ENCODE measurements around the gene DUOXA2.

DUOXA2 gene

DNA sequence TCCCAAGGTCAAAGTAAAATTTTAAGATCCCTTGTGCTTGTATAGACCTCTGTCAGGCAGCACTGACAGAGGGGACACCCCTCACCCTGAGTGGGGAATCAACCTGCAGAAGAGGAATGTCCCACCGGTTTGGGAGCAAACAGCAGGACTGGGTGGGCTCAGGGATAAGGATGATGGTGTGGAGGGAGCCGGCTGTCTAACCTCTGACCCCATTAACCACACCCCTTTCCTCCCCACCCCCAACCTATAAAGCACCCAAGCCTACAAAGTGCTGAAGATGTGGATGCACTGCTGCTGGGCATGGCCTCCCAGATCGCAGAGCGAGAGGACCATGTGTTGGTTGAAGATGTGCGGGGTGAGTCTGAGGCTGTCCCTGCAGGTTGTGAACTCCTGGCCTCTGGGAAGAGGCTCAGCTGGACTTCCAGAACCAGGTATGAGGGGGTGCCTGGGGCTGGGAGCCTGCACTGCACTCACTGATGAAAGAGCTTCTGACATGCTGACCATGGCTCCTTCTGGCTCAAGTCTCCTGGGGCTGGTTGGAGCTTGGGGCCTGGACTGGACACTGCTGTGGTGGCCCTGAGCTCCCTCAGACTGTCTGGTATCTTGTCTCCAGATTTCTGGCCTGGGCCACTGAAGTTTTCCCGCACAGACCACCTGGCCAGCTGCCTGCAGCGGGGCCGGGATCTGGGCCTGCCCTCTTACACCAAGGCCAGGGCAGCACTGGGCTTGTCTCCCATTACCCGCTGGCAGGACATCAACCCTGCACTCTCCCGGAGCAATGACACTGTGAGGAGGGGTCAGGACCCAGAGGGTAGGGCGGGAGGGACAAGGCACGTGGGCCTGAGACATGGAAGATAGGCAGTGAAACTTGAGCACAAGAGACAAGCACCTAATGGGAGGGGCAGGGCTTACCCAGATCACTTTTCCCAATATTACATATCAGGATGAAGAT lies 25.0 kb downstream of the DUOXA2 start:
- no peak for DNase-seq

DNA sequence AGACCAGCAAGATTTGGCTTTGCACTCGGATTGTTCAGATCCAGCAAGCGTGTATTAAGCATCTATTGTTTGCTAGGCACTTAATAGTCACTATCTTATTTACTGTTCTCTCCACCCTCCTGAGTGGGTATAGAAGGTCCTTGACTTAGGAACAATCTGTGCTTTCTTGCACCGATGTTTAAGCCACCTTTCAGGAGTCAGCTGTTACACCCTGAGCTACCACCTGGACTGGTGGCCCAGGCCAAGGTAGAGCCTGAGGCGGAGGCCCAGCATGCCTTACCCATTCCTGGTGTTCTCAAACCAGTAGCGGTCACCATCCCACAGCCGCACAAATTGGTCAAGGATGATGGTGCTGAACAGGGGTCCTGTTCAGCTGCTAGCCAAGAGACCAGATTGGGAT lies 25.6 kb downstream of the DUOXA2 start:
- no peak for DNase-seq

- DNase-seq, result no peak
Measured at GRCh38 chr15:45140557-45141250, 26.6 kb downstream of the DUOXA2 start.

DNA sequence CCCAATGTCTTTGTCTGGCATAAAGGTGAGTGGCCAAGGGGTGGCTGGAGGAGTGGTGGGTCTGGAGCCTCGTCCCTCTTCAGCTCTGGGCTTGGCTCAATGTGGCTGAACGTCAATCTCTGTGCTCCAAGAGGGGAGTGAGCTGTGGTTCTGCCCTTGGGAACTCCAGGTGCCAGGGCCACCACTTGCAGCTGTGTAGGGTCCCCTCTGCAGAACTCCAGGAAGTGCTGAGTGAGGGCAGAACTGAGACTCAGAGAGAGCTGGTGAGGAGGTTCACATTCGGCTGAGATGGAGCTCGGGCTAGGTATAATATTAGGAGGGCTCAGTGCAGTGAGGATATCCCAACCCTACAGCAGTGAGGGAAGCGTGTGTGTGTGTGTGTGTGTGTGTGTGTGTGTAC lies 27.3 kb downstream of the DUOXA2 start:
- no peak for DNase-seq

DNA sequence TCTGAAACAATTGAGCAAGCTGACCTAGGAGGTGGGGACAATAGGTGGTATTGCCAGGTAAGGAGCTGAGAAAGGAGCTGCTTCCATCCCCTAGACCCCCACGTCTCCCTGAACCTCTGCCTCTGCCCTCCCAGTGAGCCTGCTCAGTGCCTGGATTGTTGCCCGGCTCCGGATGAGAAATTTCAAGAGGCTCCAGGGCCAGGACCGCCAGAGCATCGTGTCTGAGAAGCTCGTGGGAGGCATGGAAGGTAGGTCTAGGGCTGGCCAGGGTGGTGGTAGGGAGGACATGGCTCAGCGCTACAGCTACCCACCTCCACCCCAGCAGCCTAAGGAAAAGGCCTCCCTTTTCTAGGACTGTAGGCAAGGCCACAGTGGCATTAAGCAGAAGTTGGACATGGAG lies 28.9 kb downstream of the DUOXA2 start:
- no peak for DNase-seq

DNA sequence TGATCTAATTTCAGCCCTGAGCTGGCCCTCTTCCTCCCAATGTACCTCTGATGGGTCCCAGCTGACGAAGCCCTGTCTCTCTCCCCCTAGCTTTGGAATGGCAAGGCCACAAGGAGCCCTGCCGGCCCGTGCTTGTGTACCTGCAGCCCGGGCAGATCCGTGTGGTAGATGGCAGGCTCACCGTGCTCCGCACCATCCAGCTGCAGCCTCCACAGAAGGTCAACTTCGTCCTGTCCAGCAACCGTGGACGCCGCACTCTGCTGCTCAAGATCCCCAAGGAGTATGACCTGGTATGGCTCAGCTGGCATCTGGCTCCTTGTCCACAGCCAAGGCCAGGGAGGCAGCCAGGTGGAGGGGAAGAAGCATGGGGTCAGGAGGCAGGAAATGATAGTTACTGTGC lies 29.8 kb downstream of the DUOXA2 start:
- no peak for DNase-seq

GRCh38 chr15:45144775-45145174 lies 30.6 kb downstream of the DUOXA2 start:
- no peak for DNase-seq

DNA sequence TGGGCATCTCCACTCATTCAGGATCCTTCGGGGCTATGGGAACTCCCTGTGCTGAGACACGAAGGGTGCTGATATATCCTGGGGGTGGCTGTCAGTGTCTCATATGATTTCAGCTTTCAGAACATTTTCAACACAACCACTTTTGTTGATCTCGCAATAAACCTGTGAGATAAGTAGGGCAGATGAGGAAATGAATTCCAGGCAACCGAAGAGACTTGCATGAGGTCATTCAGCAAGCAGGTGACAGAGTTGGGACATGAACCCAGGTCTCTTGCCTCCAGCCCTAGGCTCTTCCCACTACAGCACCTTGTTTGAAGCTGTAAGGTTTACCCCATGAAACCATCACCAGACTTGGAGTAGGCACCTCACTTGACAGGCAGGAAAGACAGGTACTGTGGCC lies 32.3 kb downstream of the DUOXA2 start:
- no peak for DNase-seq

GRCh38 chr15:45147606-45148005 lies 33.5 kb downstream of the DUOXA2 start:
- DNase-seq, result no peak

GRCh38 chr15:45148076-45149059 lies 34.2 kb downstream of the DUOXA2 start:
- no peak for DNase-seq

DNA sequence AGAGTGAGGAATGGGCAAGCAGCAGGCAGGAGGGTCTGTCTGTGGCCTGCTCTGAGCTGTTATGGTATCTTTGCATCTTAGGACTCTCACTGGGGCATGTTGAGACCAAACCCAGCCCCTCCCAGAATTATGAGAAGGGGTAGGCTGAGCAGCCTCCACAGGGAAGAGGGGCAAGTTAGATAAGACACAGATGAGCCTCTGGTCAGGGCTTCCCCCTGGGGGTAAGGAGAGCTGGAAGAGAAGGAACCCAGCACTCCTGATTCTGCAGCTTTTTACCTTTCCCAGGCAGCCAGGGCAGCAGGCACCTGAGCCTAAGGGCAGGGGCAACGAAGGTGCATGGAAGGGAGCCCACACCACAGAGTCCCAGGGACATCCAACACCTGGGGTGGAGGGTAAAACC lies 34.9 kb downstream of the DUOXA2 start:
- no peak for DNase-seq

DNA sequence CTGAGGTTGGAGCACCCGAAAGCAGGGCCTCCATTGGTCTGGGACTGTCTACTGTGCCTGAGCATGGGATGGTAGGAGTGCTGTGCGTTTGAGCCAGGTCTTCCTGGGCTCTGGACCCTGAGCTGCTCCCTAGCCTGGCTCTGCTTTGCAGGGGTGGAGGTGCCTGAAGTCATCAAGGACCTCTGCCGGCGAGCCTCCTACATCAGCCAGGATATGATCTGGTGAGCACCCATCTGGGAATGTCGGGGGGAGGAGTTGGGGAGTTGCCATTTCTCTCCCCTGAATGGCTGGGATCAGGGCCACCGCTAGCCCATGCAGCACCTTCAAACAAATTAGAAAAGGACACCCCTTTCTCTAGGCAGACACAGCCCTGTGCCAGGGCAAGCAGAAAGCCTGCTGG lies 36.4 kb downstream of the DUOXA2 start:
- no peak for DNase-seq

DNA sequence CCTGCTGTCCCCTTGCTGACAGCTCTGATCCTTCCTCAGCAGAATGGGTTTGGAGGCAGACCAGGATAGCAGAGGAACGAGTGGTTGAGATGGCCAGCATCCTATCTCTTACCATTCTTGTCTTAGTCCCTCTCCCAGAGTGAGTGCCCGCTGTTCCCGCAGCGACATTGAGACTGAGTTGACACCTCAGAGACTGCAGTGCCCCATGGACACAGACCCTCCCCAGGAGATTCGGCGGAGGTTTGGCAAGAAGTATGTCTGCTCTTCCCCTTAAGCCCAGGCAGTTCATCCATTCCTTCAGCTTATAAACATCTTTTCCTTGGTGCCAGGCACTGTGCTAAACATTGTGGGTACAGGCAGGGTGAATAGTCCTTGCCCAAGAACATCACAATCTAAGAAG lies 36.9 kb downstream of the DUOXA2 start:
- DNase-seq, result no peak

GRCh38 chr15:45151998-45152828 lies 38.1 kb downstream of the DUOXA2 start:
- no peak for DNase-seq

- no peak for DNase-seq
Measured at GRCh38 chr15:45155739-45156138, 41.6 kb downstream of the DUOXA2 start.

GRCh38 chr15:45156744-45157455 lies 42.8 kb downstream of the DUOXA2 start:
- DNase-seq, result peak; percentile 17

GRCh38 chr15:45157974-45158373 lies 43.8 kb downstream of the DUOXA2 start:
- DNase-seq, result peak; percentile 28

DNA sequence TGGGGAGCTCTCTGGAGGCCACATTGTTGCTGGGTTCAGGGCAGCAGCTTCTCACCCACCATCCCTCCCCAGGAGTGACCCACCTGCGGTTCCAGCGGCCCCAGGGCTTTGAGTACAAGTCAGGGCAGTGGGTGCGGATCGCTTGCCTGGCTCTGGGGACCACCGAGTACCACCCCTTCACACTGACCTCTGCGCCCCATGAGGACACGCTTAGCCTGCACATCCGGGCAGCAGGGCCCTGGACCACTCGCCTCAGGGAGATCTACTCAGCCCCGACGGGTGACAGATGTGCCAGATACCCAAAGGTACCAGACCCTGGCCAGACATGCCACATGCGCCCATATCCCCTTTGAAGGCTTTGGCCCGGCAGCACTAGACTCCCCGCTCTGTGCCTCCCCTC lies 47.5 kb downstream of the DUOXA2 start:
- DNase-seq, result no peak

- DNase-seq, result peak; percentile 69
Measured at GRCh38 chr15:45162771-45163507, 48.8 kb downstream of the DUOXA2 start.

DNA sequence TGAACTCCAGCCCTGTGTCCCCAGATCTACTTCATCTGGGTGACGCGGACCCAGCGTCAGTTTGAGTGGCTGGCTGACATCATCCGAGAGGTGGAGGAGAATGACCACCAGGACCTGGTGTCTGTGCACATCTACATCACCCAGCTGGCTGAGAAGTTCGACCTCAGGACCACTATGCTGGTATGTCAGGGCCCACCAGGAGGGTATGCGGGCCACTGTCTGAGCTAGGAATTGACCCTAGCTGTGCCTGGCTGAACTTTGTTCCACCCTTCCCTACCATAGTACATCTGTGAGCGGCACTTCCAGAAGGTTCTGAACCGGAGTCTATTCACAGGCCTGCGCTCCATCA lies 49.4 kb downstream of the DUOXA2 start:
- DNase-seq, result no peak

GRCh38 chr15:45164914-45165313 lies 50.8 kb downstream of the DUOXA2 start:
- no peak for DNase-seq
